LNCaP clone FGC (cell line): ENCODE results near the gene PLS1.
"Not testable (repeated sequence)": the region's sequence is repeated elsewhere in the genome, so short reads cannot be mapped to it uniquely, and the experiment has no call there.

Experiments used
- DNase-seq: peaks from one replicate; pipeline ENCODE4 v3.0.0-alpha.2; 2011; ENCODE audit warnings: low read depth
- H3K4me3 ChIP-seq: 2 replicates; pipeline ENCODE4 v1.5.1; 2011; ENCODE audit warnings: mild to moderate bottlenecking, low read depth, low read length, control low read depth
- CTCF ChIP-seq: IDR thresholded peaks from 2 replicates; pipeline ENCODE4 v1.5.1; 2012; ENCODE audit warnings: mild to moderate bottlenecking; ENCODE audit not compliant: control insufficient read depth, insufficient read depth; ENCODE audit errors: extremely low read depth

PLS1 gene

GRCh38 chr3:142595951-142596725, at the start of gene PLS1:
PLS1 (plus strand) TSS chr3:142596393; CDS start chr3:142664238, 67,845 bp downstream.
- TF ChIP-seq CTCF: no peak
- peak within 1 kb of the TSS; percentile 64 for H3K4me3 ChIP-seq
- peak; percentile 71 for DNase-seq

GRCh38 chr3:142549986-142550385, 46.2 kb upstream of the PLS1 start:
- DNase-seq: no peak
- no peak for TF ChIP-seq CTCF
- no peak overlapping the region for H3K4me3 ChIP-seq

- DNase-seq: not testable (repeated sequence)
These were observed 43.6 kb upstream of the PLS1 start for GRCh38 chr3:142552579-142552978.

GRCh38 chr3:142553741-142554140, 42.5 kb upstream of the PLS1 start:
- no peak overlapping the region for H3K4me3 ChIP-seq
- TF ChIP-seq CTCF: no peak
- no peak for DNase-seq

More at GRCh38 chr3:142552579-142552978, 43.6 kb upstream of the PLS1 start:
- not testable (repeated sequence) for H3K4me3 ChIP-seq

- no peak overlapping the region for H3K4me3 ChIP-seq
- no peak for DNase-seq
- TF ChIP-seq CTCF: no peak
These were observed 36.1 kb upstream of the PLS1 start for GRCh38 chr3:142560118-142560517.

- no peak for DNase-seq
- TF ChIP-seq CTCF: no peak
These were observed 32.6 kb upstream of the PLS1 start for GRCh38 chr3:142563496-142563997.

GRCh38 chr3:142566096-142566495, 30.1 kb upstream of the PLS1 start:
- no peak for DNase-seq
- H3K4me3 ChIP-seq: no peak overlapping the region
- no peak for TF ChIP-seq CTCF

More at GRCh38 chr3:142563496-142563997, 32.6 kb upstream of the PLS1 start:
- H3K4me3 ChIP-seq: no peak overlapping the region
